Measurements from ENCODE around the gene ANHX.
A peak's percentile ranks its signal among the peaks of the same experiment; 100 is the strongest.

Gene ANHX

DNA sequence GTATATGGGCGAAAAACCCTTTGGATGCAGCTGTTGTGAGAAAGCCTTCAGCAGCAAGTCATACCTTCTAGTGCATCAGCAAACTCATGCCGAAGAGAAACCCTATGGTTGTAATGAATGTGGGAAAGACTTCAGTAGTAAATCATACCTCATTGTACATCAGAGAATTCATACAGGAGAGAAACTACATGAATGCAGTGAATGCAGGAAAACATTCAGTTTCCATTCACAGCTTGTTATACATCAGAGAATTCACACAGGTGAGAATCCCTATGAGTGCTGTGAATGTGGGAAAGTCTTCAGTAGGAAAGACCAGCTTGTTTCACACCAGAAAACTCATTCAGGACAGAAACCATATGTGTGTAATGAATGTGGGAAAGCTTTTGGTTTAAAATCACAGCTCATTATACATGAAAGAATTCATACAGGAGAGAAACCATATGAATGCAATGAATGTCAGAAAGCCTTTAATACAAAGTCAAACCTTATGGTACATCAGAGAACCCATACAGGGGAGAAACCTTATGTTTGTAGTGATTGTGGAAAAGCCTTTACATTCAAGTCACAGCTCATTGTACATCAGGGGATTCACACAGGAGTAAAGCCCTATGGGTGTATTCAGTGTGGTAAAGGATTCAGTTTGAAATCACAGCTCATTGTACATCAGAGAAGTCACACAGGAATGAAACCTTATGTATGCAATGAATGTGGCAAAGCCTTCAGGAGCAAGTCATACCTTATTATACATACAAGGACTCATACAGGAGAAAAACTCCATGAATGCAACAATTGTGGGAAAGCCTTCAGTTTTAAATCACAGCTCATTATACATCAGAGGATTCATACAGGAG, 33.0 kb downstream of the ANHX start:
- no peak for DNase-seq

DNA sequence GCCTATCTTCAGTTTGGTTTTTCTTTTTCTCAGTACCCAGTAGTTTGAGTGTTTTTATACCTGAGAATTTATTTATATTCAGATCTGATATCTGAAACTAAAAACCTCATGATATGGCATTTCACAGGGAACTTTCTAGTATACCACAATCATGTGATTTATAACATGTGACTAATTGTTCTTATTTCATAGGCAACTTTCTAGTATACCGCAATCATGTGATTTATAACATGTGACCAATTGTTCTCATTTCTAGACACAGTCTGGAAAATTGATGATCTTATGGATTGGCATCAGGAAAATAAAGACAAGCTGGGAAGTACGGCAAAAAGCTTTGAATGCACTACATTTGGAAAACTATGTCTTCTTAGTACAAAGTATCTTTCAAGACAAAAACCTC, 33.8 kb downstream of the ANHX start:
- DNase-seq, result no peak

DNA sequence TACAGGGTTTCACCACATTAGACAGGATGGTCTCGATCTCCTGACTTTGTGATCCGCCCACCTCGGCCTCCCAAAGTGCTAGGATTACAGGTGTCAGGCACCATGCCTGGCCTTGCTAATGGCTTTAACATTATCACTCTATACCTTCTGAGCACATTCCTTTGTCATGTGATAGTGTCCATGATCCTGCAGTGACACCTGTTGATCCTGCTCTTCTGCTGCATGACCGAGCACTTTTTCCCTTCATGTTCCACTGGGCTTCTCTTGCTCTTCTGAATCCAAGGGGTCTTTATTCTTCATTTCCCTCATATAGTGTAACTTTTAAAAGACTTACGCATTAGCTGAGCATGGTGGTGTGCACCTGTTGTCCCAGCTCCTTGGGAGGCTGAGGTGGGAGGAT, 42.8 kb downstream of the ANHX start:
- no peak for DNase-seq

DNA sequence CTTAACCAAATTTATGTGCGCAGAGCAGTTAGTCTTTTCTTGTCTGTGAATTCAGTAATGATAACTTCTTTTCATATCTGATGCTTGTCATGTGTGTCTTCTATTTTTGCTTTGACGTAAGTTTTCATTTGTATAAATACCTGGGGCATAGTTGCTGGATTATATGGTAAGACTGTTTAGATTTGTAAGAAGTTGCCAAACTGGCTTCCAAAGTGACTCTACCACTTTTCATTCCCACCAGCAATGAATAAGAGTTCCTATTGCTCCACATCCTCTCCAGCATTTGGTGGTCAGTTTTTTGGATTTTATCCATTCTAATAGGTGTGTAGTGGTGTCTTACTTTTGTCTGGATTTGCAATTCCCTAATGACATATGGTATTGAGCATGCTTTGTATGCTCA, 45.5 kb downstream of the ANHX start:
- no peak for DNase-seq

DNA sequence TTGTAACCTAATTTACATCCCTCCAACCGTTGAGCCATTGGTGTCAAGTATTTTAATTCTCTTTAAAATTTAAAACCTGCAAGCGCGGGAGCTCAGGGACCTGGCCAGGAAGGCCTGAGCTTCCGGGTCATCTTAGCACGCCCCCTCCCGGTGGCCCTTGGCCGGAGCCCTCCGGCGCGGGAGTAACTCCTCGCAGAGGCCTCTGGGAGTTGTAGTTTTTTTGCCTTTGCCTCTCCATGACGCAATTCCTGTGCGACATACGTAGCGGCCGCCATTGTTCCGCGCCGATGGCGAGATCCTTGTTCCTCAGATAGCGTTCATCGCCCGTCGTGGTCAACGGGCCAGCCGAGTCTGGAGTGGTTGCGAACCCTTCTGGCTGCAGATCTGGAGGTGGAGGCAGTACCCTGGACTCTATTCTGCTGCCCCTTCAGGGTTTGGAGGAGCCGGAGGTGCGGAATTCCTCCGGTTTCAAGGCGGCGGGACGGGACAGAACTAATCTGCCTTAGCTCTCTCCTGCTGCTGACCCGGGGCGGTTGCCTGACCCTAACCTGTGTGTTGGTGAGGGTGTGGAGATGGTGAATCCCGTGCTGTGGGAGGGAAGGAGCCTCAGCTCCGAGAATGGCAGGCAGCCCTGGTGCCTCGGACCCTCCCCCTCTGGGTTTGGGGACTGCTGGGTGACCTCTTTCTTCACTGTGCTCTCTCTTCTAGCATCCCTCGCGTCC, 54.3 kb downstream of the ANHX start, which contains the start of gene ZNF268:
TSS of gene ZNF268 (plus strand) at position 258 of the 722 bp plus-strand sequence. CDS start 503 bp downstream, outside the sequence.
- DNase-seq, result peak; percentile 92

DNA sequence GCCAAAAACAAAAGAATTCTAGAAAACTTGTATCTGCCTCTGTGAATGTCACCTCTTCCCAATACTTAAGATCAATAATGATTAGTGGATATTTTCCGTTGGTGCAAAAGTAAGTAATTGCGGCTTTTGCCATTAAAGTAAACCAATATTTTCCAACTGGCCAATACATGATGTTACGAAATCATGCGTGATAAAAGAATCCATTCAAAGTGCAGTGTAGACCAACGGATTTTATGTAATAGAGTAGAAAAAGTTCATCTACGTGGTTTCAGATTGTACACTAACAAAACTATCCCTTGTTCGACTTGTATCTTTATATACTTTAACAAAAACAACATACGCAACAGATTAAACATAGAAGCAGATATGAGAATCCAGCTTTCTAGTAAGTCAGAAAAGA, 55.0 kb downstream of the ANHX start:
- no peak for DNase-seq

DNA sequence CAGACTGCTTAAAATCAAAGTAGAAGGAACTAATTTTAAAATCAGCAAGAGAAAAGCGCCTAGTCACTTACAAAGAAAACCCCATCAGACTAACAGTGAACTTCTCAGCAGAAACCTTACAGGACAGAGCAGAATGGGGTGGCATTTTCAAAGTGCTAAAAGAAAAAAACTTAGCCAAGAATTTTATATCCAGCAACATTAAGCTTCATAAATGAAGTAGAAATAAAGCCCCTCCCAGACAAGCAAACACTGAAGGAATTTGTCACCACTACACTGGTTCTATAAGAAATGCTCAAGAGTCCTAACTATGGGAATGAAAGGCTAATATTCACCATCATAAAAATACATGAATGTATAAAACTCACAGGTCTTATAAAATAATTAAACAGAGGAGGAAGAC, 60.8 kb downstream of the ANHX start:
- no peak for DNase-seq

- DNase-seq, result no peak
Observed at GRCh38 chr12:133172491-133172890, 63.2 kb downstream of the ANHX start.
